Left lobe of liver (tissue), 2 donors: ENCODE data around the gene CNNM2. TPM values are rescaled to one million over a fixed set of nuclear protein-coding genes. Genes with fewer than 3 reads are reported as not detected.
"Not testable (repeated sequence)": the region's sequence is repeated elsewhere in the genome, so short reads cannot be mapped to it uniquely, and the experiment has no call there.

ENCODE experiments used
- ATAC-seq: fragments of 200-7000 bp; cut with Tn5 transposase; one replicate; pipeline ENCODE4 v1.9.1; 2020; ENCODE audit warnings: mild to moderate bottlenecking, moderate library complexity
- DNase-seq: peaks from one replicate; pipeline ENCODE4 v3.0.0-alpha.2; 2020; ENCODE audit warnings: low spot score
- total RNA-seq: library from RNA; stranded (reverse); gene quantifications from one replicate; pipeline ENCODE4 v1.2.1, GENCODE V29; 2021
- donor health status: DM: no; HTN: no; CAD: no; lungs with moderate emphysema.
- donor health status: DM: no; HTN: yes; CAD: no.

CNNM2 gene
- total RNA-seq, 1 donor from 2014 or later: 7.9 TPM

GRCh38 chr10:103130910-103131309, 212.8 kb downstream of the CNNM2 start:
- DNase-seq (no peak), ATAC-seq (no peak)

- ATAC-seq, DNase-seq: not testable (repeated sequence)
These were observed 217.1 kb downstream of the CNNM2 start for GRCh38 chr10:103135168-103135567.

- ATAC-seq (no peak), DNase-seq (no peak)
These were observed 221.7 kb downstream of the CNNM2 start for GRCh38 chr10:103139803-103140202.

Other genes starting within 250 kb of the CNNM2 start
- gene ARL3, start 203.9 kb upstream of the CNNM2 start, total RNA-seq: 2.5 TPM
- gene SFXN2, start 203.7 kb upstream of the CNNM2 start, total RNA-seq: 25.5 TPM
- 33.0 TPM for gene WBP1L, start 174.3 kb upstream of the CNNM2 start, total RNA-seq
- 3.7 TPM for gene CYP17A1, start 80.9 kb upstream of the CNNM2 start, total RNA-seq
- 17.0 TPM for gene BORCS7, start 64.0 kb upstream of the CNNM2 start, total RNA-seq
- 7.5 TPM for gene AS3MT, start 48.8 kb upstream of the CNNM2 start, total RNA-seq